Right kidney (tissue), 1 donor: ENCODE measurements around the gene UBE3C.
"Not testable (repeated sequence)": the region's sequence is repeated elsewhere in the genome, so short reads cannot be mapped to it uniquely, and the experiment has no call there.

Experiments used
- DNase-seq: peaks from one replicate; pipeline ENCODE4 v3.0.0-alpha.2; 2016

UBE3C gene

GRCh38 chr7:157235357-157236333 is 96.9 kb downstream of the UBE3C start:
- no peak for DNase-seq

- no peak for DNase-seq
Observed at GRCh38 chr7:157238087-157238486, 99.4 kb downstream of the UBE3C start.

GRCh38 chr7:157239571-157240270 is 101.0 kb downstream of the UBE3C start:
- DNase-seq, result no peak

- no peak for DNase-seq
Observed at GRCh38 chr7:157241631-157242030, 102.9 kb downstream of the UBE3C start.

- DNase-seq, result no peak
Observed at GRCh38 chr7:157244516-157245294, 106.0 kb downstream of the UBE3C start.

GRCh38 chr7:157246052-157246451 is 107.3 kb downstream of the UBE3C start:
- DNase-seq, result no peak

DNA sequence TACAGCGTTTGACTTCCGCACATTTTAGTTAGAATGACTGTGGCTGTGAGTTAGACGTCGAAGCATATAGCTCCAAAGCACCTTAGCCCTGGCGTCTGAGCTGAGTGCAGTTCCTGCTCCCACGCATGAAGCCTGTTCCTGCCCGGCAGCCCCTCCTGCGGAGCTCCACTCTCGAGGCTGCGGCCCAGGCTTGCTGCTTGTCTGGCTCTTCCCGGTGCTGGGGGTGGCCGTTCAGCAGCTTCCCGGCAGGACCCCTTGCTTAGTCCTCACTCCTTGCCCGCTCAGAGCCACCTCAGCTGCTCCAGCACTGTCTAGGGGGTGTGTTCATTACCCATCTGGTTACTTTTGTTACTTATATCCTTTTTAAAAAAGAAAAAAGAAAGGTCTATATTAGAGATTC is 109.9 kb downstream of the UBE3C start:
- no peak for DNase-seq

DNA sequence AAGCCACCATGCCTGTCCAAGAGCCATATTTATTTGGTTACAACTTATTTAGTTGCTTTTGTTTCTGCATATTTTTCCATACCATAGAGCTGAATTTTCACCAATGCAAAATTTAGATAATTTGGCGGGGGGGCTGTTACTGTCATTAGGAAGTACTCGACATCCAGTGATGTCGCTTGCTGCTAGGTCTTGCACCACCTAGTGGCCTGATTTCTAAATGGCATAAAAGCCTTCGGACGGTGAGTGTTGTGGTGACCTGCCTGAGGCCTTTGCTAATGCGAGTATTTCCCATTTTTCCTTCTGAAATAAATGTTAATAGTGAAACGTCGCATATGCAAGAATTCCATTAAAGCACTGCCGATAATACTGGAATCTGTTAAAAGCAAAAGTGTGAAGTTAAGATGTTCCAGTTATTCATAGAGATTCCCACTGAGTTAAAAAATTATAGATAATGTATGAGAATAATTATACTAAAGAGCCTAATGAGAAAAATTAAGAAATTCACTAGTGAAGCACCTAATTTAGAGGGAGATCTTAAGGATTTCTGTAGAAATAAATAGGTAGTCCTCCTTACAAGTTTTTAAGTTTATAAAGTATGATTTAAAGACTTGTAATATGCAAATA is 112.0 kb downstream of the UBE3C start:
- no peak for DNase-seq

- DNase-seq, result not testable (repeated sequence)
Observed at GRCh38 chr7:157251817-157252216, 113.1 kb downstream of the UBE3C start.

DNA sequence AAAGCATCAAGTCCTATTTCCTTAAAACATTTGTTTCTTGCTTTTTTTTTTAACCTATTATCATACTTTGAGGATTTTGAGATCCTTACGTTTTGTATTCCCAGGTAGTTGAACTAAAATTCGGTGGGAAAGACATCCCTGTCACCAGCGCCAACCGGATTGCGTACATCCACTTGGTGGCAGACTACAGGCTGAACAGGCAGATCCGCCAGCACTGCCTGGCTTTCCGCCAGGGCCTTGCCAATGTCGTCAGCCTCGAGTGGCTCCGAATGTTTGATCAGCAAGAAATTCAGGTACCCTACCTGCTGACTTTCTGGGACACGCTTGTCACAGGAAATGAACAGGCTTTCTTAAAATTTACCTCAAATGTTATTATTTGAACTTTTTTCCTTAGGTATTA is 115.1 kb downstream of the UBE3C start:
- DNase-seq, result no peak

DNA sequence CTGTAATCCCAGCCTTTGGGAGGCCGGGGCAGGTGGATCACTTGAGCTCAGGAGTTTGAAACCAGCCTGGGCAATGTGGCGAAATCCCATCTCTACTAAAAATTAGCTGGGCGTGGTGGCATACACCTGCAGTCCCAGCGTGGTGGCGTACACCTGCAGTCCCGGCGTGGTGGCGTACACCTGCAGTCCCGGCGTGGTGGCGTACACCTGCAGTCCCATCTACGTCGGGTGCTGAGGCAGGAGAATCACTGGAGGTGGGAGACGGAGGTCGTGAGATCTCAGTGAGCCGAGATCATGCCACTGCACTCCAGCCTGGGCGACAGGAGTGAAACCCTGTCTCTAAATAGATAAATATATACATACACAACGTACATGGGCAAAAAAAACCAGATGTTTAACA is 116.1 kb downstream of the UBE3C start:
- not testable (repeated sequence) for DNase-seq

GRCh38 chr7:157255201-157255606 is 116.5 kb downstream of the UBE3C start:
- DNase-seq, result no peak

- DNase-seq, result no peak
Observed at GRCh38 chr7:157263156-157263555, 124.4 kb downstream of the UBE3C start.

DNA sequence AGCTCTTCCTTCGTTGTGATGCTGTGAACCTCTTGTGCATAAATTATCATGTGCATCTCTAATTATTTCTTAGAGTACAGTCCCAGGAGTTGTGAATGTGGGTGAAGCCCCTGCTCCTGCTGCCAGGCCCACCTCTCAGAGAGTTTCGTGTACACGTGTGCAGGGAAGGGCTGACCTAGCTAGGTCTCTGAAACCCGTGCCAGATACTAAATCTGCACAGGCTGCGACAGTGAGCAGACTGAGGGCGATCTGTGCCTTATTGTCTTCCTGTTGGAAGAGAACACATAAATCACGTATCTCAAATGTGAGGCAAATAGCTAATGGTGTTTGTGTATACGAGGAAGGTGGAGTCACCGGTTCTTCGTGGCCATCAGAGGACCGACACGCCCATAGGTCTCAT is 126.3 kb downstream of the UBE3C start:
- no peak for DNase-seq

DNA sequence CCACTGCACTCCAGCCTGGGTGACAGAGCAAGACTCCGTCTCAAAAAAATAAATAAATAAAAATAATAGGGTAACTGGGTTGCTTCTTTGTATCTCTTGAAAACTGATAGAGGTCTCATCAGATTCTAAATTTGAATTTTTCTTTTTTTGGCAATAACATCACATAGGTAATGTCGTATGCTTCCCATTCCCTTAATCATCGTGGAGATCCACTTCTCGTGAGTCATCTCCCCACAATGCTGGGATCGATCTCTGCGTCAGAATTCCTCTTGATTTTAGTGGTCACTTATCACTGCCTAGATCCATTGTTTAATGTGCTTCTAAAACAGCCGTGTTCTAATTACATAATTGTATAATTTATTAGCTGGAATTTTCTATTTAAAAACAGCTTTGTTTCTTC is 127.5 kb downstream of the UBE3C start:
- DNase-seq, result no peak

DNA sequence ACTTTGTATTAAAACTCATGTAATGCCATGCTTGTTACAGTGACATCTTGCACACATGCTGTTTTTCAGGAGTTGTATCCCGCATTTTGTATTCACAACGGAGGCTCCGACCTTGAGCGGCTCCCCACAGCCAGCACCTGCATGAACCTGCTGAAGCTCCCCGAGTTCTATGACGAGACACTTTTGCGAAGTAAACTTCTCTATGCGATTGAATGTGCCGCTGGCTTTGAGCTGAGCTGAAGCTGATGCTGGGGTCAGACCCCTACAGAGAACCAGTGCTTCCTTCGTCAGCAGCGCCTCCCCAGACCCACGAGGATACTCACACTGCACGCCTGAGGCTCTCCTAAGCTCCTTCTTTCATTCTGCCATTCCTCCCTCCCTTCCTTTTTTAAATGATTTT is 128.8 kb downstream of the UBE3C start:
- no peak for DNase-seq

GRCh38 chr7:157267956-157268355 is 129.2 kb downstream of the UBE3C start:
- DNase-seq, result no peak

DNA sequence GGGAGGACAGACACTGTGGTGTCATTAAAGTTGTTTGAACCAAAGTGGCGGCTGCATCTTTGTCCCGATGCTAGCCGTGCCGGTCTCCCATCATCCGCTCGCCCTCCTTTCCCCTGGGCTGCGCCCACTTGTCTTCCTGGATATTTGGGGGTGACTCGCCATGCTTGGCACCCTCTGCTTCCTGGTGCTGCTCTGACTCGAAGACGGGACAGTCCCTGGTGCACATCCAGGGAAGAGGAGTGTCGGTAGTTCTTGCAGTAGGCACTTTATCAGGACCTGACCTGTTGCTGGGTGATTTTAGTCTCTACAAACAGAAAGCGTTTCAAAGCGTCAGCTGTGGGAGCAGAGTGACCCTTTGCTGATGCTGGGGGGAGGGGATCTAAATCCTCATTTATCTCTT is 129.8 kb downstream of the UBE3C start:
- DNase-seq, result no peak

DNA sequence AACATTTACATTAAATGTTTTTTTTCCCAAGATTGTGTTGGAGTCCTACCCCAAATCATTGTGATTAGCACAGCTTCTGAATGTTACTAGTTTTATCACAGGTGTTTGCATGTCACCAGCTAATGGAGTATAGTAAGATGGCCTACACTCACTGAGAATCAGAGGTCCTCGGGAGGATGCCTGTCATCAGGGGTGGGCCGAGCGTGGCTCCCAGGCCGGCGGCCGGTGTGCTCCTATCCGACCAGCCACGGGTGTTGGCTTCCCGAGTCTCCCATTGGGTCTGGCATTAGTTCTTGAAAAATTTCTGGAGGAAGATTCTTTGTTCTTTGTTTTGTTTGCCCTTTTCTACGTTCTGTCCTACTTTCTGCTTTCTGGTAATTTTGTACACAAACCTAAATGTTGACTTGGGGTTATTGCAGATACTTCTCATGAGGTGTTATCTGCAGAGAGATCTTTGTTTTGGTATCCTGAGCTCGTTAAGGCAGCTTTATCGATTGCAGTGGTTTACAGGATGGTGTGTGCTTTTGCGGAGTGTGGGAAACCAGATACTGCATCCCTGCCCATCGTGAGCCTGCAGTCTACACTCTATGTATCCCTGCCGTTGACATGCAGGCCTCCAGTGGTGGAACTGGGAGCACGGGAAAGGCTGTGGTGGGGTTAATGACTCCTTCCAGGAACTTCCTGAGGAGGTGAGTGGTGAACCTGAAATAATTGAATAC is 130.8 kb downstream of the UBE3C start:
- DNase-seq, result no peak

GRCh38 chr7:157270060-157270444 is 131.3 kb downstream of the UBE3C start:
- no peak for DNase-seq

- DNase-seq, result no peak
Observed at GRCh38 chr7:157271315-157271990, 132.7 kb downstream of the UBE3C start.
